ENCODE data around the gene PCDHGA10. TPM values are rescaled to one million over a fixed set of nuclear protein-coding genes. Genes with fewer than 3 reads are reported as not detected.
"Not testable (repeated sequence)": the region's sequence is repeated elsewhere in the genome, so short reads cannot be mapped to it uniquely, and the experiment has no call there.

The PCDHGA10 gene
- total RNA-seq, 1 donor from 2014 or later = 6.2 TPM

DNA sequence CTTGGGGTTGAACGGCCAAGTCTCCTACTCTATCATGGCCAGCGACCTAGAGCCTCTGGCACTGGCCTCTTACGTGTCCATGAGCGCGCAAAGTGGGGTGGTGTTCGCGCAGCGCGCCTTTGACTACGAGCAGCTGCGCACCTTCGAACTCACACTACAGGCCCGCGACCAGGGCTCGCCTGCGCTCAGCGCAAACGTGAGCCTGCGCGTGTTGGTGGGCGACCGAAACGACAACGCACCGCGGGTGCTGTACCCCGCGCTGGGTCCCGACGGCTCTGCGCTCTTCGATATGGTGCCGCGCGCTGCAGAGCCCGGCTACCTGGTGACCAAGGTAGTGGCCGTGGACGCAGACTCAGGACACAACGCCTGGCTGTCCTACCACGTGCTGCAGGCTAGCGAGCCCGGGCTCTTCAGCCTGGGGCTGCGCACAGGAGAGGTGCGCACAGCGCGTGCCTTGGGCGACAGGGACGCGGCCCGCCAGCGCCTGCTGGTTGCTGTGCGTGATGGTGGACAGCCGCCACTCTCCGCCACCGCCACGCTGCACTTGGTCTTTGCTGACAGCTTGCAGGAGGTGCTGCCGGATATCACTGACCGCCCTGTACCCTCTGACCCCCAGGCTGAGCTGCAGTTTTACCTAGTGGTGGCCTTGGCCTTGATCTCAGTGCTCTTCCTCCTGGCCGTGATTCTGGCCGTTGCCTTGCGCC, 13.1 kb upstream of the PCDHGA10 start:
- intact Hi-C loops (cut with DNase I) = no loop called here

DNA sequence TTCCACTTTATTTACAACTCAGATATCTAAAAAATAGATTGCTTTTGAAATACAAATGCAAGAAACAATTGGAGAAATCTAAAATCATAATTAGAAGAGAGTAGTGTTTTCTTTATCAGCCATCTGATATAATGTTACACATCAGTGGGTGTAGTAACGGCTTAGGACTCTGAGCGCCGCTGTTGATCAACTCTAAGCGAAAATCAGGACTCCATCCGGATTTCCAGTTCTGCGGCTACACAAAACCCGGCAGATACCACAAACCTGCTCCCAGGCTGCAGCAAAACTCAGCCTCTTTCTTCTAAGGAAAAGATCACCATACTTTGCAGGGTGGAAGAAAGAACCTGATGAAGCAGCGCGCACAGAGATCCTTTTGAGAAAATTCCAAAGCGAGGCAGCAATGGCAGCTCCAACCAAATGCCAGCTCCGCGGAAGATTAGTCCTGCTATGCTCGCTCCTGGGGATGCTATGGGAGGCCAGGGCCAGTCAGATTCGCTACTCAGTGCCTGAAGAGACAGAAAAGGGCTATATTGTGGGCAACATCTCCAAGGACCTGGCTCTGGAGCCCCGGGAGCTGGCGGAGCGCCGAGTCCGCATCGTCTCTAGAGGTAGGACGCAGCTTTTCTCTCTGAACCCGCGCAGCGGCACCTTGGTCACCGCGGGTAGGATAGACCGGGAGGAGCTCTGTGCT, 10.1 kb upstream of the PCDHGA10 start, which contains the start of gene PCDHGA9:
Gene PCDHGA9 (plus strand): TSS at position 226 of the 691 bp plus-strand sequence. CDS start 175 bp downstream, at position 401.
- H3K27ac ChIP-seq = no peak within 1 kb of the TSS
- H3K36me3 ChIP-seq = no peaks in the 10 kb centered on the region
- peak within 1 kb of the TSS; percentile 25 for H3K4me3 ChIP-seq
- no peaks in the 10 kb centered on the region for H3K4me1 ChIP-seq
- DNase-seq = no peak
- peaks cover 7% of the 10 kb centered on the region for H3K27me3 ChIP-seq
- peak; percentile 64 for ATAC-seq
- peak; percentile 41 for TF ChIP-seq CTCF (IDR thresholded peaks at IDR 0.05)
- peaks cover 22% of the 10 kb centered on the region for H3K9me3 ChIP-seq
- intact Hi-C loops (cut with DNase I) = no loop called here

More for the DNA sequence above, 13.1 kb upstream of the PCDHGA10 start:
- no peaks in the 10 kb centered on the region for H3K4me1 ChIP-seq
- H3K36me3 ChIP-seq = no peaks in the 10 kb centered on the region
- no peak overlapping the region for H3K4me3 ChIP-seq
- ATAC-seq = no peak
- peaks cover 7% of the 10 kb centered on the region for H3K27me3 ChIP-seq
- no peak for DNase-seq
- TF ChIP-seq CTCF (IDR thresholded peaks at IDR 0.05) = no peak
- H3K9me3 ChIP-seq = peaks cover 17% of the 10 kb centered on the region
- H3K27ac ChIP-seq = no peak overlapping the region

DNA sequence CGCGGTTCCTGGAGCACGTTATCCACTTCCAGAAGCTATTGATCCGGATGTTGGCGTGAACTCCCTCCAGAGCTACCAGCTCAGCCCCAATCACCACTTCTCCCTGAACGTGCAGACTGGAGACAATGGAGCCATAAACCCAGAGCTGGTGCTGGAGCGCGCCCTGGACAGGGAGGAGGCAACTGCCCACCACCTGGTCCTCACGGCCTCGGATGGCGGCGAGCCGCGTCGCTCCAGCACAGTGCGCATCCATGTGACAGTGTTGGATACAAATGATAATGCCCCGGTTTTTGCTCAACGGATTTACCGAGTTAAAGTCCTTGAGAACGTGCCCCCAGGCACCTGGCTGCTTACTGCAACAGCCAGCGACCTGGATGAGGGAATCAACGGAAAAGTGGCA, 9.4 kb upstream of the PCDHGA10 start:
- no peaks in the 10 kb centered on the region for H3K4me1 ChIP-seq
- H3K27me3 ChIP-seq = peaks cover 7% of the 10 kb centered on the region
- no peak for ATAC-seq
- H3K9me3 ChIP-seq = peaks cover 25% of the 10 kb centered on the region
- H3K27ac ChIP-seq = no peak overlapping the region
- intact Hi-C loops (cut with DNase I) = no loop called here
- no peak for DNase-seq
- peak overlapping the region; percentile 25 for H3K4me3 ChIP-seq
- no peaks in the 10 kb centered on the region for H3K36me3 ChIP-seq
- TF ChIP-seq CTCF (IDR thresholded peaks at IDR 0.05) = no peak

DNA sequence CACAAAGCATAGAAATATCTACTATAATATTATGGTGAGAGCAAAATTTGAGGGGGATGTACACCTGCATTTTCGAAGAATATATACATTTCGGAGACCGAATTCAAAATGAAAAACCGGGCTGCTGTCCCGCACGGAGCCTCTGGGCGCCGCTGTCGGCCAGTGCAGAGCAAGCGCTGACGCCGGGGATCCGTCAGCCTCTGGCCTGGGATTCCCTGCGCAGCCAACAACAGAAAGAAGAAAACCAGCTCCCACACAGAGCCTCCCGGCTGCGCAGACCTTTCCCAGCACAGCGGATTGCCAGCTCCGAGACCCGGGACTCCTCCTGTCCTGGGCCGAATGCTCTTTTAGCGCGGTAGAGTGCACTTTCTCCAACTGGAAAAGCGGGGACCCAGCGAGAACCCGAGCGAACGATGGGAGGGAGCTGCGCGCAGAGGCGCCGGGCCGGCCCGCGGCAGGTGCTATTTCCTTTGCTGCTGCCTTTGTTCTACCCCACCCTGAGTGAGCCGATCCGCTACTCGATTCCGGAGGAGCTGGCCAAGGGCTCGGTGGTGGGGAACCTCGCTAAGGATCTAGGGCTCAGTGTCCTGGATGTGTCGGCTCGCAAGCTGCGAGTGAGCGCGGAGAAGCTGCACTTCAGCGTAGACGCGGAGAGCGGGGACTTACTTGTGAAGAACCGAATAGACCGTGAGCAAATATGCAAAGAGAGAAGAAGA, 4.8 kb upstream of the PCDHGA10 start, which contains the start of gene PCDHGB6:
Gene PCDHGB6 (plus strand): TSS at position 232 of the 716 bp plus-strand sequence. CDS start 182 bp downstream, at position 414.
- Histone ChIP-seq H3K9me3 (peaks cover 40% of the 10 kb centered on the region), H3K4me3 (peak within 1 kb of the TSS; percentile 42), H3K27me3 (peaks cover 11% of the 10 kb centered on the region)
- ATAC-seq (peak; percentile 95), DNase-seq (peak; percentile 80)
- peak; percentile 60 for TF ChIP-seq CTCF (IDR thresholded peaks at IDR 0.05)
- H3K27ac ChIP-seq; H3K36me3 ChIP-seq; H3K4me1 ChIP-seq; intact Hi-C loops (cut with DNase I): not testable (repeated sequence)

- H3K27me3 ChIP-seq = peaks cover 11% of the 10 kb centered on the region
- DNase-seq (no peak), ATAC-seq (no peak)
- no peak overlapping the region for H3K4me3 ChIP-seq
- TF ChIP-seq CTCF (IDR thresholded peaks at IDR 0.05) = no peak
- intact Hi-C loops (cut with DNase I) = no loop called here
- H3K36me3 ChIP-seq = no peaks in the 10 kb centered on the region
- no peak overlapping the region for H3K27ac ChIP-seq
- peaks cover 50% of the 10 kb centered on the region for H3K9me3 ChIP-seq
- H3K4me1 ChIP-seq = no peaks in the 10 kb centered on the region
These were observed 3.0 kb upstream of the PCDHGA10 start for GRCh38 chr5:141409598-141410306.

Data from upper lobe of right lung (tissue), 1 donor.